Esophagus squamous epithelium (tissue), 4 donors: ENCODE results near the gene GABRB1.

ENCODE experiments used
- CTCF ChIP-seq, 6 experiments: fragments of 450-650 bp in 4 of 6; fragments of 200-600 bp in 2 of 6; sonication (generic) in 2 of 6; IDR thresholded peaks; one replicate each; pipeline ENCODE4 v1.5.1; 2016 to 2019; ENCODE audit warnings: antibody characterized with exemption in 6 of 6, mild to moderate bottlenecking in 4 of 6, moderate library complexity in 4 of 6
- POLR2A ChIP-seq, 4 donors: fragments of 450-650 bp; IDR thresholded peaks; one replicate each; pipeline ENCODE4 v1.6.1; 2017; ENCODE audit warnings: antibody characterized with exemption in 4 of 4, mild to moderate bottlenecking in 4 of 4, moderate library complexity in 3 of 4

DNA sequence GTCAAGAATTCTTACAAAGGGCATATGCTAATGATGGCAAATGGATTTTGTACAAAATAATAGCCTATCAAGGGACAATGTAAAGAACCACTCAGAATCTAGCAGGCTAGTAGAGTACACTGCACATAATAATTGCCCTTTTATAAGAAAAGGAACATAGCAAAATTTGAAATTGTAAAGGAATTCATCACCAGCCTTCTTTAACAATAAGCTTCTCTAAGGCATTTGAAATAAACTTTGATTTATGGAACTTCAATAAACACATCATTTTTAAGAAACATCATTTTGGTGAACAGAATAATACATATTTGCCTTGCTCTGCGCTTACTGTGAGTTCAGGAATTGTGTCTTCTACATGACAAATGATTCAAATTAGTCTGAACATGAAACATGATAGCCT, 444.0 kb downstream of the GABRB1 start:
- TF ChIP-seq POLR2A (IDR thresholded peaks at IDR 0.05) (no peak), CTCF (IDR thresholded peaks at IDR 0.05) (no peak)
